Measurements from ENCODE around the gene RASA1.

RASA1 gene

DNA sequence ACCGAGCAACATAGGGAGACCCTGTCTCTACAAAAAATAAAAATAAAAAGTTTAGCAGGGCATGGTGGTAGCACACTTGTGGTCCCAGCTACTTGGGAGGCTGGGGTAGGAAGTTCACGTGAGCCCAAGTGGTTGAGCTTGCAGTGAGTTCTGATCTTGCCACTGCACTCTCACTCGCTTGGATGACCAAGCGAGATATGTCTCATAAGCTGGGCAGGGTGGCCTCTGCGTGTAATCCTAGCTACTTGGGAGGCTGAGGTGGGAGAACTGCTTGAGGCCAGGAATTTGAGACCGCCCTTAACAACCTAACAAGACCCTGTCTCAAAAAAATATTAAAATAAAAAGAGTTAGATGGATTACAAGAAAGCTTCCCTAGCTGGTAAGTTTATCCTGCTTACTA is 32.5 kb downstream of the RASA1 start:
- H3K4ac ChIP-seq (ENCODE audit: low read depth in 1 of 2, low read length in 2 of 2) = peak overlapping the region in 1 of 2 experiments; percentile 4
- no peaks in the 10 kb centered on the region for H3K79me1 ChIP-seq (replicated peaks; ENCODE audit: low read length, poor library complexity, severe bottlenecking)
- DNase-seq = no peak
- peak overlapping the region; percentile 52 for H3K27ac ChIP-seq (ENCODE audit: low read length, poor library complexity, severe bottlenecking)
- H2BK15ac ChIP-seq (ENCODE audit: low read depth, poor library complexity, severe bottlenecking) = no peak overlapping the region
- H3K9me3 ChIP-seq (ENCODE audit: control insufficient read depth, low read length) = no peaks in the 10 kb centered on the region
- H3K4me1 ChIP-seq (ENCODE audit: control insufficient read depth, insufficient read depth, low read depth, low read length) = peaks cover 6% of the 10 kb centered on the region
- H3K18ac ChIP-seq (ENCODE audit: low read depth in 1 of 2, low read length in 2 of 2) = no peak overlapping the region
- no peaks in the 10 kb centered on the region for H3K27me3 ChIP-seq (ENCODE audit: control insufficient read depth in 1 of 2, insufficient read depth in 1 of 2, low read length in 2 of 2)
- H3K36me3 ChIP-seq (ENCODE audit: control insufficient read depth in 1 of 2, insufficient read depth in 2 of 2, low read depth in 1 of 2, low read length in 2 of 2) = peaks cover 8 to 22% of the 10 kb centered on the region in 2 experiments
- H3K9ac ChIP-seq (ENCODE audit: low read length) = peak overlapping the region; percentile 9
- no peak overlapping the region for H3K4me2 ChIP-seq (ENCODE audit: low read length, poor library complexity, severe bottlenecking)
- peak overlapping the region; percentile 8 for H2AK5ac ChIP-seq (ENCODE audit: low read length, severe bottlenecking)
- no peak overlapping the region for H3K23ac ChIP-seq (ENCODE audit: low read length in 2 of 2)
- no peak overlapping the region for H3K4me3 ChIP-seq (ENCODE audit: insufficient read depth in 1 of 2, low read depth in 1 of 2, low read length in 2 of 2)
- no peak overlapping the region for H3K14ac ChIP-seq (ENCODE audit: low read length in 2 of 2)
- H4K8ac ChIP-seq (ENCODE audit: low read length) = no peak overlapping the region
- peak overlapping the region; percentile 39 for H2BK120ac ChIP-seq (ENCODE audit: low read depth, low read length)
- H2BK12ac ChIP-seq (ENCODE audit: low read length in 2 of 2) = peak overlapping the region in 1 of 2 experiments; percentile 18
- H2AFZ ChIP-seq (ENCODE audit: low read depth, low read length) = no peak overlapping the region
- no peak overlapping the region for H2BK5ac ChIP-seq (ENCODE audit: low read depth, low read length, poor library complexity, severe bottlenecking)
- 94% methylated on average over 4 of the region's 6 CpGs for WGBS
- H4K91ac ChIP-seq (ENCODE audit: low read length) = no peak overlapping the region

DNA sequence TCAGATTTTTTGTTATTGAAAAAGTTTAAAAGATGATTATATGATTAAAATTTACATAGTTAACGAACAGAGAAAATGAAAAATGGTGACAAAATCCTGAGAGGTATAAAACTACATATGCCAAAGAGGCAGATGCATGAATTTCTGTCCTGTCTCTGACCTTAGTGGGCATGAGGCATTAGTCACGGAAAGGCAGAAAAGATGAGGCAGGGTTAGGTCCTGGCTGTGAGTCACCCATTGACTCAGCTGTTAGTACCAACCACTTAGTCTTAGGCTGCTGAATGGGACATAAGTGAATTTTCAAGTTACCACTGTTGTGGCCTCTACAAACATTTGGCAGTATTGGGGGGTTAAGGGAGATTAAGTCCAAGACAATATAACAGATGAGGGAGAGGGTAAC is 33.1 kb downstream of the RASA1 start:
- WGBS = 23% methylated on average over 2 of the region's 2 CpGs
- peaks cover 1% of the 10 kb centered on the region for H3K79me1 ChIP-seq (replicated peaks; ENCODE audit: low read length, poor library complexity, severe bottlenecking)
- H3K4me2 ChIP-seq (ENCODE audit: low read length, poor library complexity, severe bottlenecking) = no peak overlapping the region
- no peak overlapping the region for H2BK5ac ChIP-seq (ENCODE audit: low read depth, low read length, poor library complexity, severe bottlenecking)
- no peaks in the 10 kb centered on the region for H3K9me3 ChIP-seq (ENCODE audit: control insufficient read depth, low read length)
- no peak overlapping the region for H4K91ac ChIP-seq (ENCODE audit: low read length)
- peak overlapping the region; percentile 25 for H3K9ac ChIP-seq (ENCODE audit: low read length)
- H2BK120ac ChIP-seq (ENCODE audit: low read depth, low read length) = no peak overlapping the region
- peak; percentile 94 for DNase-seq
- no peak overlapping the region for H3K14ac ChIP-seq (ENCODE audit: low read length in 2 of 2)
- H3K18ac ChIP-seq (ENCODE audit: low read depth in 1 of 2, low read length in 2 of 2) = no peak overlapping the region
- H3K23ac ChIP-seq (ENCODE audit: low read length in 2 of 2) = no peak overlapping the region
- H3K4me1 ChIP-seq (ENCODE audit: control insufficient read depth, insufficient read depth, low read depth, low read length) = peaks cover 3% of the 10 kb centered on the region
- H2AK5ac ChIP-seq (ENCODE audit: low read length, severe bottlenecking) = no peak overlapping the region
- no peak overlapping the region for H3K4me3 ChIP-seq (ENCODE audit: insufficient read depth in 1 of 2, low read depth in 1 of 2, low read length in 2 of 2)
- H4K8ac ChIP-seq (ENCODE audit: low read length) = no peak overlapping the region
- no peaks in the 10 kb centered on the region for H3K27me3 ChIP-seq (ENCODE audit: control insufficient read depth in 1 of 2, insufficient read depth in 1 of 2, low read length in 2 of 2)
- H3K4ac ChIP-seq (ENCODE audit: low read depth in 1 of 2, low read length in 2 of 2) = no peak overlapping the region
- no peak overlapping the region for H2AFZ ChIP-seq (ENCODE audit: low read depth, low read length)
- H3K27ac ChIP-seq (ENCODE audit: low read length, poor library complexity, severe bottlenecking) = peak overlapping the region; percentile 30
- no peak overlapping the region for H2BK12ac ChIP-seq (ENCODE audit: low read length in 2 of 2)
- peaks cover 8 to 28% of the 10 kb centered on the region in 2 experiments for H3K36me3 ChIP-seq (ENCODE audit: control insufficient read depth in 1 of 2, insufficient read depth in 2 of 2, low read depth in 1 of 2, low read length in 2 of 2)
- H2BK15ac ChIP-seq (ENCODE audit: low read depth, poor library complexity, severe bottlenecking) = no peak overlapping the region

DNA sequence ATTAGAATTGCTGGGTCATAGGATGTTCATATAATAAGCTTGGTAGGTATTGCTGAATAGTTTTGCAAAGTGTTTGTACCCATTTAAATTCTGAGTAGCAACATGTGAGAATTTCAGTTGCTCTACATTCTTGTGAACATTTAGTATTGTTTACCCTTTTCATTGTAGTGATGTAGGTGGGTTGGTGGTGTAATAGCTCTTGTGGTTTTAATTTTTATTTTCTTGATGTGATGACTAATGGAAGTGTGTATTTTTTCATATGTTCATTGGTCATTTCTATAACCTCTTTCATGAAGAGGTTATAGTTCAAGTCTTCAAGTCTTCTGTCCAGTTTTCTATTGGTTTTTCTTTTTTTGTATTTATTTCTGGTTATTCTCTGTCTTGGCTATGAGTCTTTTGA is 34.4 kb downstream of the RASA1 start:
- Histone ChIP-seq H3K18ac (ENCODE audit: low read depth in 1 of 2, low read length in 2 of 2) (no peak overlapping the region), H3K36me3 (ENCODE audit: control insufficient read depth in 1 of 2, insufficient read depth in 2 of 2, low read depth in 1 of 2, low read length in 2 of 2) (peaks cover 12 to 41% of the 10 kb centered on the region in 2 experiments), H3K27me3 (ENCODE audit: control insufficient read depth in 1 of 2, insufficient read depth in 1 of 2, low read length in 2 of 2) (no peaks in the 10 kb centered on the region), H3K79me1 (replicated peaks; ENCODE audit: low read length, poor library complexity, severe bottlenecking) (peaks cover 8% of the 10 kb centered on the region), H3K23ac (ENCODE audit: low read length in 2 of 2) (no peak overlapping the region), H2BK12ac (ENCODE audit: low read length in 2 of 2) (no peak overlapping the region), H3K4me1 (ENCODE audit: control insufficient read depth, insufficient read depth, low read depth, low read length) (peaks cover 3% of the 10 kb centered on the region), H3K4me3 (ENCODE audit: insufficient read depth in 1 of 2, low read depth in 1 of 2, low read length in 2 of 2) (no peak overlapping the region), H3K27ac (ENCODE audit: low read length, poor library complexity, severe bottlenecking) (no peak overlapping the region), H2AK5ac (ENCODE audit: low read length, severe bottlenecking) (no peak overlapping the region), H2AFZ (ENCODE audit: low read depth, low read length) (no peak overlapping the region), H3K9ac (ENCODE audit: low read length) (no peak overlapping the region), H4K8ac (ENCODE audit: low read length) (no peak overlapping the region), H3K4me2 (ENCODE audit: low read length, poor library complexity, severe bottlenecking) (no peak overlapping the region), H2BK5ac (ENCODE audit: low read depth, low read length, poor library complexity, severe bottlenecking) (no peak overlapping the region), H3K4ac (ENCODE audit: low read depth in 1 of 2, low read length in 2 of 2) (no peak overlapping the region), H4K91ac (ENCODE audit: low read length) (no peak overlapping the region), H2BK15ac (ENCODE audit: low read depth, poor library complexity, severe bottlenecking) (no peak overlapping the region), H3K9me3 (ENCODE audit: control insufficient read depth, low read length) (no peaks in the 10 kb centered on the region), H2BK120ac (ENCODE audit: low read depth, low read length) (no peak overlapping the region), H3K14ac (ENCODE audit: low read length in 2 of 2) (no peak overlapping the region)
- no peak for DNase-seq

DNA sequence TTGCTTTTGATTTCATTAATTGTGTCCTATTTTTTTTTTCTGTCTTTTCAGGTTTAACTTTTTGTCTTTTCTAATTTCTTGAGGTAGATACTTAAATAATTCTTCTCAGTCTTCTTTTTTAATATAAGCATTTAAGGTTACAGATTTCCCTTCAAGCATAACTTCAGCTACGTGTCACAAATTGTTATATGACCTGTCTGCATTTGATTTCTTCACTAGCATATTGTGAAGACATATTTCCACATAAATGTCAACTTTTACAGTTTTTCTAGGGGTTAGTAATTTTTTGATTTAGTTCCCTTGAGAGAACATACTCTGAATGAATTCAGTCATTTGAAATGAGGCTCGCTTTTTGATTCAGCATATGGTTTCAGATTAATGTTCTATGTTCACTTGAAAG is 35.6 kb downstream of the RASA1 start:
- no peak overlapping the region for H4K91ac ChIP-seq (ENCODE audit: low read length)
- no peak overlapping the region for H3K4ac ChIP-seq (ENCODE audit: low read depth in 1 of 2, low read length in 2 of 2)
- H2AK5ac ChIP-seq (ENCODE audit: low read length, severe bottlenecking) = no peak overlapping the region
- H2BK15ac ChIP-seq (ENCODE audit: low read depth, poor library complexity, severe bottlenecking) = no peak overlapping the region
- no peak overlapping the region for H2BK5ac ChIP-seq (ENCODE audit: low read depth, low read length, poor library complexity, severe bottlenecking)
- no peaks in the 10 kb centered on the region for H3K27me3 ChIP-seq (ENCODE audit: control insufficient read depth in 1 of 2, insufficient read depth in 1 of 2, low read length in 2 of 2)
- peaks cover 12 to 46% of the 10 kb centered on the region in 2 experiments for H3K36me3 ChIP-seq (ENCODE audit: control insufficient read depth in 1 of 2, insufficient read depth in 2 of 2, low read depth in 1 of 2, low read length in 2 of 2)
- H3K18ac ChIP-seq (ENCODE audit: low read depth in 1 of 2, low read length in 2 of 2) = no peak overlapping the region
- H2BK120ac ChIP-seq (ENCODE audit: low read depth, low read length) = no peak overlapping the region
- no CpG with 5 or more reads among the region's 2 CpGs for WGBS
- no peak overlapping the region for H3K27ac ChIP-seq (ENCODE audit: low read length, poor library complexity, severe bottlenecking)
- no peak overlapping the region for H2AFZ ChIP-seq (ENCODE audit: low read depth, low read length)
- H2BK12ac ChIP-seq (ENCODE audit: low read length in 2 of 2) = no peak overlapping the region
- H3K14ac ChIP-seq (ENCODE audit: low read length in 2 of 2) = no peak overlapping the region
- H3K4me2 ChIP-seq (ENCODE audit: low read length, poor library complexity, severe bottlenecking) = no peak overlapping the region
- H3K4me3 ChIP-seq (ENCODE audit: insufficient read depth in 1 of 2, low read depth in 1 of 2, low read length in 2 of 2) = no peak overlapping the region
- no peak overlapping the region for H4K8ac ChIP-seq (ENCODE audit: low read length)
- peaks cover 8% of the 10 kb centered on the region for H3K79me1 ChIP-seq (replicated peaks; ENCODE audit: low read length, poor library complexity, severe bottlenecking)
- peaks cover 3% of the 10 kb centered on the region for H3K4me1 ChIP-seq (ENCODE audit: control insufficient read depth, insufficient read depth, low read depth, low read length)
- H3K9me3 ChIP-seq (ENCODE audit: control insufficient read depth, low read length) = no peaks in the 10 kb centered on the region
- no peak for DNase-seq
- H3K9ac ChIP-seq (ENCODE audit: low read length) = no peak overlapping the region
- no peak overlapping the region for H3K23ac ChIP-seq (ENCODE audit: low read length in 2 of 2)

Data from mesenchymal stem cell (in vitro differentiated cells and primary cell).